A549 (cell line): Measurements from ENCODE around the gene LSM14B. TPM values are rescaled to one million over a fixed set of nuclear protein-coding genes. Genes with fewer than 3 reads are reported as not detected.

ENCODE experiments used
- ATAC-seq, 2 experiments: fragments of 200-7000 bp in 1 of 2; fragments of >200 bp in 1 of 2; cut with Nextera tagmentation in 1 of 2; cut with Tn5 transposase in 1 of 2; 3 replicates each; pipeline versions ENCODE4 v1.8.0 to v1.9.1; 2018 to 2020; ENCODE audit warnings: mild to moderate bottlenecking in 1 of 2, moderate library complexity in 1 of 2
- CTCF ChIA-PET: fragments of 300-600 bp; sonication (Branson Sonifier 250); formaldehyde crosslinking; extraction: SDS; loops from one replicate; lab custom pipeline; 2021; ENCODE audit warnings: antibody characterized with exemption, inconsistent platforms; lab: Yijun Ruan, JAX
- POLR2A ChIA-PET: fragments of 350-600 bp; formaldehyde crosslinking; extraction: SDS; loops from one replicate; lab custom pipeline; 2021; ENCODE audit warnings: antibody characterized with exemption, inconsistent platforms; lab: Yijun Ruan, JAX
- DNase-seq, 2 experiments: peaks; one replicate each; pipeline versions ENCODE4 v3.0.0 to v3.0.0-alpha.2; 2011 to 2016; ENCODE audit warnings: low read depth in 1 of 2, low spot score in 1 of 2
- FAIRE-seq: peaks from 2 replicates; lab custom pipeline; 2011; peaks lifted over from hg19 to GRCh38; lab: Jason Lieb, UNC
- H3K27ac ChIP-seq, 2 experiments: fragments of >200 bp; sonication (Bioruptor Twin); formaldehyde crosslinking; 3 replicates each; pipeline ENCODE4 v1.5.1; 2016 to 2017
- H3K4me1 ChIP-seq: fragments of >200 bp; sonication (Bioruptor Twin); formaldehyde crosslinking; 3 replicates; pipeline ENCODE4 v1.6.1; 2016
- H3K4me2 ChIP-seq: fragments of >200 bp; sonication (Bioruptor Twin); formaldehyde crosslinking; 3 replicates; pipeline ENCODE4 v1.6.1; 2016
- H3K4me3 ChIP-seq: fragments of >200 bp; sonication (Bioruptor Twin); formaldehyde crosslinking; 3 replicates; pipeline ENCODE4 v1.5.1; 2016
- H3K9me3 ChIP-seq: fragments of >200 bp; sonication (Bioruptor Twin); formaldehyde crosslinking; 3 replicates; pipeline ENCODE4 v1.6.1; 2016
- BHLHE40 ChIP-seq: IDR thresholded peaks from 2 replicates; pipeline ENCODE4 v1.6.1; 2012; ENCODE audit warnings: low read depth, low read length, inconsistent platforms
- CBX8 ChIP-seq: fragments of 200-600 bp; sonication (generic); IDR thresholded peaks from 2 replicates; pipeline ENCODE4 v1.6.1; 2016
- CHD2 ChIP-seq: fragments of 150-350 bp; IDR thresholded peaks from 2 replicates; pipeline ENCODE4 v1.6.1; 2014; ENCODE audit warnings: low read length; ENCODE audit not compliant: partially characterized antibody
- EHF ChIP-seq: fragments of 250-450 bp; sonication (Bioruptor Pico); IDR thresholded peaks from 2 replicates; pipeline ENCODE4 v1.5.0; 2020; ENCODE audit warnings: mild to moderate bottlenecking
- FOSL2 ChIP-seq, 2 experiments: fragments of 450-650 bp in 1 of 2; fragments of >200 bp in 1 of 2; sonication (Bioruptor Twin) in 1 of 2; formaldehyde crosslinking; IDR thresholded peaks; 2 replicates each; pipeline versions ENCODE4 v1.5.0 to v1.6.1; 2016 to 2020; ENCODE audit warnings: mild to moderate bottlenecking in 1 of 2, moderate library complexity in 1 of 2
- HDAC2 ChIP-seq: fragments of 200-600 bp; sonication (generic); IDR thresholded peaks from 2 replicates; pipeline ENCODE4 v1.6.1; 2016
- HOXB13 ChIP-seq: fragments of 250-450 bp; sonication (Bioruptor Pico); IDR thresholded peaks from 2 replicates; pipeline ENCODE4 v1.5.0; 2020; ENCODE audit warnings: low read depth, mild to moderate bottlenecking, moderate library complexity
- JUNB ChIP-seq: fragments of >200 bp; sonication (Bioruptor Twin); formaldehyde crosslinking; IDR thresholded peaks from 2 replicates; pipeline ENCODE4 v1.6.1; 2016
- KDM1A ChIP-seq: fragments of 200-600 bp; sonication (generic); IDR thresholded peaks from 2 replicates; pipeline ENCODE4 v1.6.1; 2016; ENCODE audit warnings: low read depth, mild to moderate bottlenecking
- MYC ChIP-seq: IDR thresholded peaks from 2 replicates; pipeline ENCODE4 v1.6.1; 2012; ENCODE audit warnings: mild to moderate bottlenecking, inconsistent platforms, low read length, improper control_type of control experiment, borderline replicate concordance
- PHF8 ChIP-seq: fragments of 200-600 bp; sonication (generic); IDR thresholded peaks from 2 replicates; pipeline ENCODE4 v1.6.1; 2016; ENCODE audit warnings: low read depth, mild to moderate bottlenecking, antibody characterized with exemption, moderate library complexity, borderline replicate concordance
- POLR2A ChIP-seq: IDR thresholded peaks from 2 replicates; pipeline ENCODE4 v1.6.1; 2012; ENCODE audit warnings: mild to moderate bottlenecking, low read length
- POLR2AphosphoS2 ChIP-seq: conservative IDR thresholded peaks from 2 replicates; pipeline ENCODE4 v1.6.1; 2012; ENCODE audit warnings: low read length, improper control_type of control experiment, inconsistent platforms
- RAD21 ChIP-seq, 2 experiments: fragments of >200 bp in 1 of 2; sonication (Bioruptor Twin) in 1 of 2; formaldehyde crosslinking in 1 of 2; IDR thresholded peaks in 1 of 2; conservative IDR thresholded peaks in 1 of 2; 2 replicates in 1 of 2; 3 replicates in 1 of 2; pipeline ENCODE4 v1.6.1; 2012 to 2018; ENCODE audit warnings: inconsistent platforms in 1 of 2
- RARB ChIP-seq: fragments of 250-450 bp; sonication (Bioruptor Pico); IDR thresholded peaks from 2 replicates; pipeline ENCODE4 v1.8.0; 2021; ENCODE audit warnings: mild to moderate bottlenecking, moderate library complexity
- TFCP2L1 ChIP-seq: fragments of 250-450 bp; sonication (Bioruptor Pico); IDR thresholded peaks from 2 replicates; pipeline ENCODE4 v1.5.0; 2021; ENCODE audit warnings: mild to moderate bottlenecking
- TP53 ChIP-seq: fragments of 250-450 bp; sonication (Bioruptor Pico); IDR thresholded peaks from 2 replicates; pipeline ENCODE4 v1.5.0; 2021; ENCODE audit warnings: mild to moderate bottlenecking, moderate library complexity
- ZC3H11A ChIP-seq: fragments of 450-650 bp; IDR thresholded peaks from 2 replicates; pipeline ENCODE4 v1.6.1; 2014; ENCODE audit warnings: antibody characterized with exemption, mild to moderate bottlenecking
- WGBS: methylation state at CpG from one replicate; pipeline ENCODE4 v1.1.6; 2017; ENCODE audit errors: missing lambda C conversion rate; 5-methylcytosine and 5-hydroxymethylcytosine counted together
- polyA plus RNA-seq, 4 experiments: library from polyadenylated mRNA; depleted of rRNA in 3 of 4; stranded (reverse); fragments of >200 nt; fragmentation: RNase III in 1 of 4; extraction: RNeasy Plus Mini Kit Qiagen cat#74134 plus additional on column Dnase treatment in 1 of 4; gene quantifications; 2 replicates in 3 of 4; 3 replicates in 1 of 4; pipeline ENCODE4 v1.2.3, GENCODE V29; 2011 to 2017
- TF ChIP-seq, protein P1 (sequence below): fragments of 450-650 bp; IDR thresholded peaks from 2 replicates; pipeline ENCODE4 v1.6.1; 2014; ENCODE audit warnings: antibody characterized with exemption
- TF ChIP-seq, protein P2 (sequence below): fragments of 250-450 bp; sonication (Bioruptor Pico); IDR thresholded peaks from 2 replicates; pipeline ENCODE4 v1.5.0; 2021; ENCODE audit warnings: mild to moderate bottlenecking, moderate library complexity, borderline replicate concordance
- TF ChIP-seq, protein P3 (sequence below): fragments of >200 bp; sonication (Bioruptor Twin); formaldehyde crosslinking; IDR thresholded peaks from 2 replicates; pipeline ENCODE4 v1.6.1; 2016
- TF ChIP-seq, protein P4 (sequence below): fragments of 150-350 bp; IDR thresholded peaks from 2 replicates; pipeline ENCODE4 v1.6.1; 2014; ENCODE audit warnings: low read depth, mild to moderate bottlenecking, low read length
- TF ChIP-seq, protein P5 (sequence below): IDR thresholded peaks from 2 replicates; pipeline ENCODE4 v1.6.1; 2012; ENCODE audit warnings: low read depth, borderline replicate concordance
- TF ChIP-seq, protein P6 (sequence below): fragments of >200 bp; sonication (Bioruptor Twin); formaldehyde crosslinking; IDR thresholded peaks from 3 replicates; pipeline ENCODE4 v1.5.1; 2016

LSM14B gene
- polyA plus RNA-seq, 2 of the 4 experiments (the other 2 are of a cell fraction) = 22.7 to 28.1 TPM

DNA sequence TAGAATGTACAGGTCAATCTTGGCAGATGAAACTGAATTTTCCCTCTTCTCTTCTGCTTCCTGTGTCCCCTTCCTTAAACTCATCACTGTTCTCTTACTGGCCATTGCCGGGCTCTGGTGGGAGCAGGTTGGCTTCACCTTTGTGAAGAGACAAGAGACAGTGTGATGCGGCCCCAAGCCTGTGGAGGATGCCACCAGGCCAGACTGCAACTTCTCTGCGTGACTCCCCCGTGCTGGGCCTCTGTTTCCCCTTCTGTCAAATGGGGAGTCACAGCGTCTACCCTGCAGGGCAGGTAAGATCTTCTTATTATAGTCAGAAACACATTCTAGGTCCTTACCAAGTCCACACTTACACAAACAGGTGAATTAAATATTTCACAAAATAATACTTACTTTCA lies 1.9 kb upstream of the LSM14B start:
- no peak overlapping the region for H3K4me3 ChIP-seq
- 86% methylated on average over 5 of the region's 5 CpGs for WGBS
- H3K4me1 ChIP-seq = peaks cover 11% of the 10 kb centered on the region
- H3K4me2 ChIP-seq = no peak overlapping the region
- ATAC-seq (no peak), DNase-seq (no peak)
- peaks cover 6% of the 10 kb centered on the region; the same call in 2 of the 3 replicates for H3K9me3 ChIP-seq
- TF ChIP-seq HOXB13 (no peak), BHLHE40 (no peak), MYC (no peak), CHD2 (no peak), RARB (no peak), ZC3H11A (no peak), POLR2AphosphoS2 (no peak), JUNB (no peak), TP53 (CRISPR knock-in tag) (no peak), RAD21 (conservative IDR thresholded peaks at IDR 0.05 in 1 of 2, IDR thresholded peaks at IDR 0.05 in 1 of 2) (no peak), HDAC2 (no peak), PHF8 (no peak), CBX8 (no peak), TFCP2L1 (CRISPR knock-in tag) (no peak)
- TF ChIP-seq, protein P1, sequence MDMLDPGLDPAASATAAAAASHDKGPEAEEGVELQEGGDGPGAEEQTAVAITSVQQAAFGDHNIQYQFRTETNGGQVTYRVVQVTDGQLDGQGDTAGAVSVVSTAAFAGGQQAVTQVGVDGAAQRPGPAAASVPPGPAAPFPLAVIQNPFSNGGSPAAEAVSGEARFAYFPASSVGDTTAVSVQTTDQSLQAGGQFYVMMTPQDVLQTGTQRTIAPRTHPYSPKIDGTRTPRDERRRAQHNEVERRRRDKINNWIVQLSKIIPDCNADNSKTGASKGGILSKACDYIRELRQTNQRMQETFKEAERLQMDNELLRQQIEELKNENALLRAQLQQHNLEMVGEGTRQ = no peak
- TF ChIP-seq, protein P2, sequence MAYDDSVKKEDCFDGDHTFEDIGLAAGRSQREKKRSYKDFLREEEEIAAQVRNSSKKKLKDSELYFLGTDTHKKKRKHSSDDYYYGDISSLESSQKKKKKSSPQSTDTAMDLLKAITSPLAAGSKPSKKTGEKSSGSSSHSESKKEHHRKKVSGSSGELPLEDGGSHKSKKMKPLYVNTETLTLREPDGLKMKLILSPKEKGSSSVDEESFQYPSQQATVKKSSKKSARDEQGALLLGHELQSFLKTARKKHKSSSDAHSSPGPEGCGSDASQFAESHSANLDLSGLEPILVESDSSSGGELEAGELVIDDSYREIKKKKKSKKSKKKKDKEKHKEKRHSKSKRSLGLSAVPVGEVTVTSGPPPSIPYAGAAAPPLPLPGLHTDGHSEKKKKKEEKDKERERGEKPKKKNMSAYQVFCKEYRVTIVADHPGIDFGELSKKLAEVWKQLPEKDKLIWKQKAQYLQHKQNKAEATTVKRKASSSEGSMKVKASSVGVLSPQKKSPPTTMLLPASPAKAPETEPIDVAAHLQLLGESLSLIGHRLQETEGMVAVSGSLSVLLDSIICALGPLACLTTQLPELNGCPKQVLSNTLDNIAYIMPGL (CRISPR knock-in tag) = no peak
- TF ChIP-seq, protein P3, sequence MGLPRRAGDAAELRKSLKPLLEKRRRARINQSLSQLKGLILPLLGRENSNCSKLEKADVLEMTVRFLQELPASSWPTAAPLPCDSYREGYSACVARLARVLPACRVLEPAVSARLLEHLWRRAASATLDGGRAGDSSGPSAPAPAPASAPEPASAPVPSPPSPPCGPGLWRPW = no peak
- TF ChIP-seq, all 56 proteins: peak for 0
- CTCF ChIA-PET = interaction anchor here (1.3 to 3.9 kb wide), 3 partner anchors 15 to 110 kb away, joined by 6 to 15 read pairs (median 7); partner anchors contain the start of gene TAF4
- no peak for FAIRE-seq
- H3K27ac ChIP-seq = no peak overlapping the region
- POLR2A ChIA-PET = interaction anchor here (2.5 kb wide), 1 partner anchor 54 kb away, joined by 37 read pairs; the partner anchor contains the start of gene TAF4

DNA sequence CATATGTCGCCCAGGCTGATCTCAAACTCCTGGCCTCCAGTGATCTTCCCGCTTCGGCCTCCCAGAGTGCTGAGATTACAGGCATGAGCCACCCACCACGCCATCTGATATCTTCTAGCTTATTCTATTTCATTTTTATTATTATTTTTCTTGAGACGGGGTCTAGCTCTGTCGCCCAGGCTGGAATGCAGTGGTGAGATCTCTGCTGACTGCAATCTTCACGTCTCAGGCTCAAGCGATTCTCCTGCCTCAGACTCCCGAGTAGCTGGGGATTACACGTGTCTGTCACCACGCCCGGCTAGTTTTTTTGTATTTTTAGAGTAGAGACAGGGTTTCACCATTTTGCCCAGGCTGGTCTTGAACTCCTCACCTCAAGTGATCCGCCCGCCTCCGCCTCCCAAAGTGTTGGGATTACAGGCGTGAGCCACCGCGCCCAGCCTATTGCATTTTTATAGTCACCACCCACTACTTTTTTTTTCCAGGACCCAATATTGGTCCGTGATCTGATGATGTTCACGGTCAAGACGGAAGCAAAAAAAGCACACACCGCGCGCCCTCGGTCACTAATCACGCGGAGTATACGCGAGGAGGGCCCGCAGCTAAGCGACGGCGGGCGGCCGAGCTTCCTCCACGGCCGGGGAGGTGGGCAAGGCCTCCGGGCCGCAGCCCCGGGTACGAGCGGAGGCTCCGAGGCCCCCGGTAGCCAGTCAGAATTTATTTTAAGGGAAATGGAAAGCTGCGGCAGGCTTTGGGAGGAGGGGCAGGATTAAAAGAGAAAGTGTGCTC lies 1.1 kb upstream of the LSM14B start:
- H3K27ac ChIP-seq = peak overlapping the region; percentile 90 to 92
- POLR2A ChIA-PET = interaction anchor here (0.6 to 2.5 kb wide), 9 partner anchors 13 to 266 kb away, joined by 3 to 37 read pairs (median 4); partner anchors contain the start of genes PSMA7, RPS21, SS18L1 and TAF4
- TF ChIP-seq, protein P1 = no peak
- TF ChIP-seq, protein P4, sequence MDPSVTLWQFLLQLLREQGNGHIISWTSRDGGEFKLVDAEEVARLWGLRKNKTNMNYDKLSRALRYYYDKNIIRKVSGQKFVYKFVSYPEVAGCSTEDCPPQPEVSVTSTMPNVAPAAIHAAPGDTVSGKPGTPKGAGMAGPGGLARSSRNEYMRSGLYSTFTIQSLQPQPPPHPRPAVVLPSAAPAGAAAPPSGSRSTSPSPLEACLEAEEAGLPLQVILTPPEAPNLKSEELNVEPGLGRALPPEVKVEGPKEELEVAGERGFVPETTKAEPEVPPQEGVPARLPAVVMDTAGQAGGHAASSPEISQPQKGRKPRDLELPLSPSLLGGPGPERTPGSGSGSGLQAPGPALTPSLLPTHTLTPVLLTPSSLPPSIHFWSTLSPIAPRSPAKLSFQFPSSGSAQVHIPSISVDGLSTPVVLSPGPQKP = no peak
- no peak for TF ChIP-seq FOSL2 (IDR thresholded peaks at IDR 0.05)
- 0 out of 2 replicates have a peak, but pooled peaks have one; percentile 4 for TF ChIP-seq FOSL2 (CRISPR knock-in tag; IDR thresholded peaks at IDR 0.05)
- TF ChIP-seq EHF (CRISPR knock-in tag) = 0 out of 2 replicates have a peak, but pooled peaks have one; percentile 44
- TF ChIP-seq POLR2A = no peak
- no peak for TF ChIP-seq RARB
- TF ChIP-seq, protein P5, sequence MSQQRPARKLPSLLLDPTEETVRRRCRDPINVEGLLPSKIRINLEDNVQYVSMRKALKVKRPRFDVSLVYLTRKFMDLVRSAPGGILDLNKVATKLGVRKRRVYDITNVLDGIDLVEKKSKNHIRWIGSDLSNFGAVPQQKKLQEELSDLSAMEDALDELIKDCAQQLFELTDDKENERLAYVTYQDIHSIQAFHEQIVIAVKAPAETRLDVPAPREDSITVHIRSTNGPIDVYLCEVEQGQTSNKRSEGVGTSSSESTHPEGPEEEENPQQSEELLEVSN = peak; percentile 84
- TF ChIP-seq TP53 (CRISPR knock-in tag) = 0 out of 2 replicates have a peak, but pooled peaks have one; percentile 39
- no peak for TF ChIP-seq CHD2
- TF ChIP-seq, protein P6, sequence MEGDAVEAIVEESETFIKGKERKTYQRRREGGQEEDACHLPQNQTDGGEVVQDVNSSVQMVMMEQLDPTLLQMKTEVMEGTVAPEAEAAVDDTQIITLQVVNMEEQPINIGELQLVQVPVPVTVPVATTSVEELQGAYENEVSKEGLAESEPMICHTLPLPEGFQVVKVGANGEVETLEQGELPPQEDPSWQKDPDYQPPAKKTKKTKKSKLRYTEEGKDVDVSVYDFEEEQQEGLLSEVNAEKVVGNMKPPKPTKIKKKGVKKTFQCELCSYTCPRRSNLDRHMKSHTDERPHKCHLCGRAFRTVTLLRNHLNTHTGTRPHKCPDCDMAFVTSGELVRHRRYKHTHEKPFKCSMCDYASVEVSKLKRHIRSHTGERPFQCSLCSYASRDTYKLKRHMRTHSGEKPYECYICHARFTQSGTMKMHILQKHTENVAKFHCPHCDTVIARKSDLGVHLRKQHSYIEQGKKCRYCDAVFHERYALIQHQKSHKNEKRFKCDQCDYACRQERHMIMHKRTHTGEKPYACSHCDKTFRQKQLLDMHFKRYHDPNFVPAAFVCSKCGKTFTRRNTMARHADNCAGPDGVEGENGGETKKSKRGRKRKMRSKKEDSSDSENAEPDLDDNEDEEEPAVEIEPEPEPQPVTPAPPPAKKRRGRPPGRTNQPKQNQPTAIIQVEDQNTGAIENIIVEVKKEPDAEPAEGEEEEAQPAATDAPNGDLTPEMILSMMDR = no peak
- TF ChIP-seq PHF8 = peak; percentile 77; the same call in 1 of the 2 replicates
- TF ChIP-seq KDM1A = 0 out of 2 replicates have a peak, but pooled peaks have one; percentile 6
- TF ChIP-seq HOXB13 = peak; percentile 44; the same call in 1 of the 2 replicates

More for the DNA sequence above, 1.1 kb upstream of the LSM14B start:
- ATAC-seq (peak; percentile 40 to 47; a peak in 5 of 6 replicates), FAIRE-seq (no peak), DNase-seq (peak; percentile 56 to 65)
- H3K9me3 ChIP-seq = peaks cover 6% of the 10 kb centered on the region; the same call in 1 of the 3 replicates
- 26% methylated on average over 43 of the region's 45 CpGs for WGBS
- CTCF ChIA-PET = interaction anchor here (0.8 to 3.9 kb wide), 6 partner anchors 9 to 111 kb away, joined by 3 to 15 read pairs (median 6); partner anchors contain the start of gene TAF4
- peaks cover 11% of the 10 kb centered on the region for H3K4me1 ChIP-seq
- peak overlapping the region; percentile 69 for H3K4me3 ChIP-seq
- H3K4me2 ChIP-seq = peak overlapping the region; percentile 71
